Measurements from ENCODE around the gene POU6F2.

POU6F2 gene

DNA sequence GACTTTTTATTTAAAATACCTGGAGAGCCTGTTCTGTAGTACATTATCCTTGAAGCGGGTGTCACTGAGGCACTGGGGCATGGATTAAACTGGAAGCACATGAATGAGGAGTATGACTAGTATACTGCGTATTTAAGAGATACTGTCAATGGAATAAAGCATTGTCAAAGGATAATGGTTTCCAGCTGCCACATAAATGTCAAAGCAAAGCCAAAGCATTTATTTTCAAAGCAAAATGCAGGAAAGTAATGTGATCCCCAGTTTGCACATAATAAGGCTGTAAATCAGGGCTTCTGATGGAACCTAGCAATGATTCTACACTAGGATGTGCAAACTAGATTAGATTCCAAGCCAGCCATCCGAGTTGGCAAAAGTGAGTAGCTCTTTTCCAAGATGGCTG is 240.1 kb downstream of the POU6F2 start:
- no peak overlapping the region for H3K27ac ChIP-seq
- TF ChIP-seq, protein P1, sequence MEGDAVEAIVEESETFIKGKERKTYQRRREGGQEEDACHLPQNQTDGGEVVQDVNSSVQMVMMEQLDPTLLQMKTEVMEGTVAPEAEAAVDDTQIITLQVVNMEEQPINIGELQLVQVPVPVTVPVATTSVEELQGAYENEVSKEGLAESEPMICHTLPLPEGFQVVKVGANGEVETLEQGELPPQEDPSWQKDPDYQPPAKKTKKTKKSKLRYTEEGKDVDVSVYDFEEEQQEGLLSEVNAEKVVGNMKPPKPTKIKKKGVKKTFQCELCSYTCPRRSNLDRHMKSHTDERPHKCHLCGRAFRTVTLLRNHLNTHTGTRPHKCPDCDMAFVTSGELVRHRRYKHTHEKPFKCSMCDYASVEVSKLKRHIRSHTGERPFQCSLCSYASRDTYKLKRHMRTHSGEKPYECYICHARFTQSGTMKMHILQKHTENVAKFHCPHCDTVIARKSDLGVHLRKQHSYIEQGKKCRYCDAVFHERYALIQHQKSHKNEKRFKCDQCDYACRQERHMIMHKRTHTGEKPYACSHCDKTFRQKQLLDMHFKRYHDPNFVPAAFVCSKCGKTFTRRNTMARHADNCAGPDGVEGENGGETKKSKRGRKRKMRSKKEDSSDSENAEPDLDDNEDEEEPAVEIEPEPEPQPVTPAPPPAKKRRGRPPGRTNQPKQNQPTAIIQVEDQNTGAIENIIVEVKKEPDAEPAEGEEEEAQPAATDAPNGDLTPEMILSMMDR (conservative IDR thresholded peaks at IDR 0.05) = no peak

DNA sequence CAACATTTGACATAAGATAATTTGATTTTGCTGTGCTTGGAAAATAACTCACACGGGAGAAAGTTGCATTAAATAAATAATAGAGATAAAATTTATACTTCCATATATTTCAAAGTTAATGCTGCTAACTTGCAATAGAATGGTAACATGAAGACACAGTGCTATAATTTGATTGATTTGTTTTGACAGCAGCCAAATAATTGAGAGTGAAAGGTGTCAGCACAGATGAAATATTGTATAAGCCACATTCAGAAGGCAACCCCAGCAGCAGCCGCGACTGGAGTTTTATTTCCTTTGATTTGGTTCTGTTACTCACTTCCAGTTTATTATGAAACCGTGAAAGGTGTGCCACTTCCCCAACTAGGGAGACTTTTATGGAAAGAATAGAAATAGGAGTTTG is 242.2 kb downstream of the POU6F2 start:
- H3K27ac ChIP-seq = no peak overlapping the region

DNA sequence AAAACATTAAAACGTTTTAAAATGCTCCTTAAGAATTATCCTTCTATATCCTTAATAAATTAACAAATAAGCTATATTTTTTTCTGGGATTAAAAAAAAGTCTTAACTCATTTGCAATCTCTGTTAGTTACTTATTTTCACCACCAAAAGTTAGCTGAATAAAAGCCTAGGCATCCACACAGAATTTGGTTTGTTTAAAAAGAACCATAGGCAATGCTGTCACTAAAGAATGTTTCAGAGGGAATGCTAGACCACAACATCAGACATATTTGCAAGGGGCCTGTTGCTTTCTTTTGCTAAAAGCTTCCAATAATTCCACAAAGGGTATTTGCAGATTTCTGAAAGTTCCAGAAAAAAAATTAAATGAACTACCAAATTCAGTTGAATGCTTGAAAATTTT is 244.2 kb downstream of the POU6F2 start:
- TF ChIP-seq, protein P1 (conservative IDR thresholded peaks at IDR 0.05) = no peak
- no peak overlapping the region for H3K27ac ChIP-seq

More for the DNA sequence above, 242.2 kb downstream of the POU6F2 start:
- TF ChIP-seq, protein P1 (conservative IDR thresholded peaks at IDR 0.05) = no peak

DNA sequence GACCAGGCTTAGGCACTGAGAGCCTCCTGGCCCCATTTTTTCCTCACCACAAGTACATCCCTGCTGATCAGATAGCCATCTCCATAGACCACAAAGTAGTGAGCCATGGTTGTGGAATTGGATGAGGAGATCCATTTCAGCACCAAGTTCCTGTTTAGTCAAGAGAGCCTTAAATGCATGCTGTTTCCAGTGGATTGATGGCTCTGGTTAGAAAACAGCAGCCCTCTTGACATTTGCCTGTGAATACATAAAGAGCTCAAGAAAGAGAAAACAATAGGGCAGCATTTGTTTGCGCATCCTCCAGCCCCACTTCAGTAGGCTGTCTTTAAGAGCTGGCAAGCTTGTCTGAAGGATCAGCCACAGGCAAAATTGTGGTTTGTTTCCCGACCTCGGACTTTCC is 251.2 kb downstream of the POU6F2 start:
- H3K27ac ChIP-seq = no peak overlapping the region
- TF ChIP-seq, protein P1 (conservative IDR thresholded peaks at IDR 0.05) = no peak

DNA sequence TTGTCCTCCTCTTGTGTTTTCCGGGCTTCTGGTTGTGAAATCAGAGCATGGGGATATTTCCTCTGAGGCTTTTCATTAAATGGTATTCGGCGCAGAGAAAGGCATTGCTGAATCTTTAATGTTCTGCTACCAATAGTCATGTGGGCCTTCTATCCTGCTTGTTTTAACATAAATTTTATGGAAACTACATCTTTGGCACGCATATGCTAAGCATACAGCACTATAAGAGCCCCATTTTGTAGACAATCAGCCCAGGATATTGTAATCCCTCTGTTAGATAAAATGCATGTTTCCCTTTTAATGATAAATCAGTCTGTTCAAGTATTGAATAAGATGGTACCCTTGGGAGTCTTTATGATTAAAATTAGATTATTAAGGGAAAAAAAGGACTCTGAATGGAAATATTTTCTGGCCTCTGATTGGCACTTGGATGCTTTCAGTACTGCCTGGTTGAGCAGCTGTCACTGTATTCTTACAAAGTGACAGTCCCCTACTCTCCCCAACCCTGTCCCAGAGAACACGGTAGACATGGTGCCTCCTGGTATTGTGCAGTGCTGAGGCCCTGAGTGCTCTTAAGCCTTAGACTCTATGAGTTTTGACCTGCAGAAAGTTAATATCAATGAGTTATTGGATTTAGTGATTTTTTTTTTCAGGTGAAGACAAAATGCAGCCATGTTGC is 256.3 kb downstream of the POU6F2 start:
- no peak overlapping the region for H3K27ac ChIP-seq
- TF ChIP-seq, protein P1 (conservative IDR thresholded peaks at IDR 0.05) = no peak

DNA sequence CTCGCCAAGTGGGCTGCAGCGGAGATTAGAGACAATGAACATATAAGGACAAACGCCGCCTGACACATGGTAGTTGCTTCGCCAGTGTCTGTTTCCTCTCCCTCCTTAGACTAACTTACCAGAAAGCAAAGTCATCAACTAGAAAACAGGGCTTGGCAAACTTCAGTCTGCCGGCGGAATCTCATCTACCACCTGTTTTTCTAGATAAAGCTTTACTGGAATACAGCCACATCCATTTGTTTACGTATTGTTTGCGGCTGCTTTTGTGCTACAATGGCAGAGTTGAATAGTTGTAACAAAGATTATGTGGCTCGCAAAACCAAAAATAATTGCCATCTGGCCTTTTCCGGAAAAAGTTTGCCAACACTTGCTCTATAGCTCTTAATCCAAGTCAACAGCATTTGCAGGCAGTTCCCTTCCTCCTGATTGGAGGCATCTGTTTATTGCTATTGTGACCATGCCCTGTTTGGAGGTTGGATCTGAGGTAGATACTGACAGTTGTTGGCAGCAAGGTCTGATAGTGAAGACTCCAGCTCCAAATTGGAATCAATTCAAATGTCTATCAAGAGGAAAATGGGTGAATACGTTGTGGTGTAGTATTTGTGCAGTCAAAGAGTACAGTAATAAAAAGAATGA is 260.6 kb downstream of the POU6F2 start:
- H3K27ac ChIP-seq = no peak overlapping the region
- TF ChIP-seq, protein P1 (conservative IDR thresholded peaks at IDR 0.05) = no peak

DNA sequence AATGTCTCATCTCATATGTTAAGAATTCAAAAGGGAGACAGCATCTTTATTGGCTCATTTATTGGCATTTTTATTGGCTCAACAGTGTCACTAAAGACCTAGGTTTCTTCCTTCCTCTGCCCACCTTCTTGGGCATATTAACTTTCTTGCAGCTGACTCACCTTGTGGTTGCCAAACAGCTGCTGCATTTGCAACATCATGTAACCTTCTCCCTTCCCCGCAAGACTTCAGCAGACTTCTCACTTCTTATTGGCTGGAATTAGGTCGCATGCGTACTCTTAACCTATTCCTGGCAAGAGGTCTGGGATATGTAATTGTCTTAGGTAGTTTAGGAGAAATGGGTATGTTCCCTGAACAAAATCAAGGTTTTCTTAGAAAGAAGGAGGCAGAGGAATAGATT is 263.2 kb downstream of the POU6F2 start:
- TF ChIP-seq, protein P1 (conservative IDR thresholded peaks at IDR 0.05) = no peak
- H3K27ac ChIP-seq = no peak overlapping the region

Data from VCaP (cell line).